ENCODE data around the gene BLOC1S3. TPM values are rescaled to one million over a fixed set of nuclear protein-coding genes. Genes with fewer than 3 reads are reported as not detected.

BLOC1S3 gene
- polyA plus RNA-seq, 3 donors: 8.8 to 11.6 (median 10.5) TPM

GRCh38 chr19:45179072-45179891, 698 bp downstream of the BLOC1S3 start:
- DNase-seq (ENCODE audit: low read depth in 3 of 3, low spot score in 2 of 3): no peak

- DNase-seq (ENCODE audit: low read depth in 3 of 3, low spot score in 2 of 3): no peak
Observed at GRCh38 chr19:45179892-45180370, 1.3 kb downstream of the BLOC1S3 start.

GRCh38 chr19:45180936-45181335, 2.4 kb downstream of the BLOC1S3 start:
- no peak for DNase-seq (ENCODE audit: low read depth in 3 of 3, low spot score in 2 of 3)

- no peak for DNase-seq (ENCODE audit: low read depth in 3 of 3, low spot score in 2 of 3)
Observed at GRCh38 chr19:45182758-45183157, 4.2 kb downstream of the BLOC1S3 start.

GRCh38 chr19:45184115-45184514, 5.5 kb downstream of the BLOC1S3 start:
- no peak for DNase-seq (ENCODE audit: low read depth in 3 of 3, low spot score in 2 of 3)

GRCh38 chr19:45186509-45187334, 8.1 kb downstream of the BLOC1S3 start:
- DNase-seq (ENCODE audit: low read depth in 3 of 3, low spot score in 2 of 3): no peak

GRCh38 chr19:45187421-45188100, 9.0 kb downstream of the BLOC1S3 start:
- DNase-seq (ENCODE audit: low read depth in 3 of 3, low spot score in 2 of 3): no peak

GRCh38 chr19:45189971-45190370, 11.4 kb downstream of the BLOC1S3 start:
- DNase-seq (ENCODE audit: low read depth in 3 of 3, low spot score in 2 of 3): no peak

- no peak for DNase-seq (ENCODE audit: low read depth in 3 of 3, low spot score in 2 of 3)
Observed at GRCh38 chr19:45191375-45191774, 12.8 kb downstream of the BLOC1S3 start.

GRCh38 chr19:45195764-45196163, 17.2 kb downstream of the BLOC1S3 start:
- no peak for DNase-seq (ENCODE audit: low read depth in 3 of 3, low spot score in 2 of 3)

GRCh38 chr19:45200568-45200967, 22.0 kb downstream of the BLOC1S3 start:
- no peak for DNase-seq (ENCODE audit: low read depth in 3 of 3, low spot score in 2 of 3)

- no peak for DNase-seq (ENCODE audit: low read depth in 3 of 3, low spot score in 2 of 3)
Observed at GRCh38 chr19:45202637-45203036, 24.1 kb downstream of the BLOC1S3 start.

- no peak for DNase-seq (ENCODE audit: low read depth in 3 of 3, low spot score in 2 of 3)
Observed at GRCh38 chr19:45205810-45206209, 27.2 kb downstream of the BLOC1S3 start.

- DNase-seq (ENCODE audit: low read depth in 3 of 3, low spot score in 2 of 3): no peak
Observed at GRCh38 chr19:45206328-45206727, 27.7 kb downstream of the BLOC1S3 start.

GRCh38 chr19:45211751-45212381, 33.3 kb downstream of the BLOC1S3 start:
- DNase-seq (ENCODE audit: low read depth in 3 of 3, low spot score in 2 of 3): no peak

- no peak for DNase-seq (ENCODE audit: low read depth in 3 of 3, low spot score in 2 of 3)
Observed at GRCh38 chr19:45213031-45213430, 34.4 kb downstream of the BLOC1S3 start.

- DNase-seq (ENCODE audit: low read depth in 3 of 3, low spot score in 2 of 3): no peak
Observed at GRCh38 chr19:45215391-45216191, 37.0 kb downstream of the BLOC1S3 start.

- no peak for DNase-seq (ENCODE audit: low read depth in 3 of 3, low spot score in 2 of 3)
Observed at GRCh38 chr19:45216667-45217066, 38.1 kb downstream of the BLOC1S3 start.

- DNase-seq (ENCODE audit: low read depth in 3 of 3, low spot score in 2 of 3): no peak
Observed at GRCh38 chr19:45217193-45217956, 38.8 kb downstream of the BLOC1S3 start.

Data from right renal cortex interstitium (tissue), 3 donors.